GM18507 (cell line): ENCODE measurements around the gene ABCD4.
"Not testable (repeated sequence)": the region's sequence is repeated elsewhere in the genome, so short reads cannot be mapped to it uniquely, and the experiment has no call there.

Source experiments
- DNase-seq: peaks from one replicate; pipeline ENCODE4 v3.0.0; 2011; ENCODE audit warnings: low read depth; ENCODE audit not compliant: insufficient read length; ENCODE audit errors: extremely low spot score
- FAIRE-seq: peaks from 2 replicates; lab custom pipeline; 2011; peaks lifted over from hg19 to GRCh38; lab: Jason Lieb, UNC

Gene ABCD4

GRCh38 chr14:74302634-74303569 lies at the start of gene ABCD4:
ABCD4 (minus strand) TSS chr14:74302934; CDS start chr14:74302912, 22 bp downstream.
- peak; percentile 87 for FAIRE-seq
- DNase-seq = peak; percentile 82

GRCh38 chr14:74350928-74351323 lies 48.2 kb upstream of the ABCD4 start:
- FAIRE-seq = no peak
- DNase-seq = no peak

GRCh38 chr14:74350211-74350927 lies 47.6 kb upstream of the ABCD4 start:
- DNase-seq (no peak), FAIRE-seq (no peak)

GRCh38 chr14:74349757-74350156 lies 47.0 kb upstream of the ABCD4 start:
- DNase-seq = no peak
- FAIRE-seq = no peak

- DNase-seq (no peak), FAIRE-seq (no peak)
Measured at GRCh38 chr14:74348735-74349463, 46.2 kb upstream of the ABCD4 start.

GRCh38 chr14:74348241-74348734 lies 45.6 kb upstream of the ABCD4 start, which contains the start of gene VRTN:
VRTN (plus strand) TSS chr14:74348471; CDS start chr14:74356784, 8,313 bp downstream.
- FAIRE-seq = no peak
- DNase-seq = no peak

GRCh38 chr14:74347795-74348100 lies 45.0 kb upstream of the ABCD4 start:
- FAIRE-seq = no peak
- no peak for DNase-seq

GRCh38 chr14:74347097-74347794 lies 44.5 kb upstream of the ABCD4 start:
- FAIRE-seq (no peak), DNase-seq (no peak)

- FAIRE-seq (no peak), DNase-seq (no peak)
Measured at GRCh38 chr14:74346341-74346740, 43.6 kb upstream of the ABCD4 start.

- DNase-seq (no peak), FAIRE-seq (no peak)
Measured at GRCh38 chr14:74333909-74334308, 31.2 kb upstream of the ABCD4 start.

- FAIRE-seq, DNase-seq: not testable (repeated sequence)
Measured at GRCh38 chr14:74329950-74330552, 27.3 kb upstream of the ABCD4 start.

- no peak for DNase-seq
- FAIRE-seq = no peak
Measured at GRCh38 chr14:74326369-74327152, 23.8 kb upstream of the ABCD4 start.

GRCh38 chr14:74325446-74325845 lies 22.7 kb upstream of the ABCD4 start:
- FAIRE-seq (no peak), DNase-seq (no peak)

- DNase-seq (no peak), FAIRE-seq (peak; percentile 44)
Measured at GRCh38 chr14:74324931-74325361, 22.2 kb upstream of the ABCD4 start.

- FAIRE-seq (no peak), DNase-seq (no peak)
Measured at GRCh38 chr14:74314576-74314975, 11.8 kb upstream of the ABCD4 start.

- FAIRE-seq (no peak), DNase-seq (no peak)
Measured at GRCh38 chr14:74313601-74314000, 10.9 kb upstream of the ABCD4 start.

- FAIRE-seq (no peak), DNase-seq (no peak)
Measured at GRCh38 chr14:74312161-74312560, 9.4 kb upstream of the ABCD4 start.
